A673 (cell line): Measurements from ENCODE around the gene CRP. TPM values are rescaled to one million over a fixed set of nuclear protein-coding genes. Genes with fewer than 3 reads are reported as not detected.

Experiments used
- Bru-seq: library from RNA; stranded (reverse); fragments of 400-500 nt; gene quantifications from one replicate; lab custom pipeline; 2021; lab: Mats Ljungman, UMichigan
- BruChase-seq, 2 experiments: library from RNA; stranded (reverse); fragments of 400-500 nt; gene quantifications; one replicate each; lab custom pipeline; 2021; lab: Mats Ljungman, UMichigan
- BruUV-seq: library from RNA; stranded (reverse); fragments of 400-500 nt; replicated peaks from 2 replicates; lab custom pipeline; 2021; lab: Mats Ljungman, UMichigan
- CTCF ChIA-PET: fragments of 300-600 bp; sonication (Branson Sonifier 250); formaldehyde crosslinking; loops from one replicate; lab custom pipeline; 2022; ENCODE audit warnings: antibody characterized with exemption; lab: Charles Lee
- POLR2A ChIA-PET: fragments of 300-600 bp; sonication (Branson Sonifier 250); formaldehyde crosslinking; loops from one replicate; lab custom pipeline; 2022; ENCODE audit warnings: antibody characterized with exemption; ENCODE audit not compliant: low non-redundant PET; lab: Charles Lee
- DNase-seq: peaks from one replicate; pipeline ENCODE4 v3.0.0-alpha.2; 2015; ENCODE audit warnings: low spot score
- H3K27ac ChIP-seq: fragments of 200-600 bp; sonication (generic); 2 replicates; pipeline ENCODE4 v1.5.1; 2016; ENCODE audit warnings: mixed run types, low read depth, mild to moderate bottlenecking, mixed read lengths, antibody characterized with exemption, low read length; ENCODE audit not compliant: poor library complexity, severe bottlenecking
- H3K27me3 ChIP-seq: fragments of 200-600 bp; sonication (generic); replicated peaks from 2 replicates; pipeline ENCODE4 v1.6.1; 2017; ENCODE audit warnings: mixed run types, low read depth, mild to moderate bottlenecking, mixed read lengths, antibody characterized with exemption, low read length; ENCODE audit not compliant: insufficient read depth, poor library complexity
- H3K36me3 ChIP-seq: fragments of 200-600 bp; sonication (generic); 2 replicates; pipeline ENCODE4 v1.6.1; 2016; ENCODE audit warnings: mixed run types, mild to moderate bottlenecking, mixed read lengths, antibody characterized with exemption, low read length; ENCODE audit not compliant: insufficient read depth, poor library complexity, severe bottlenecking
- H3K4me1 ChIP-seq: fragments of 200-600 bp; sonication (generic); 2 replicates; pipeline ENCODE4 v1.6.1; 2017; ENCODE audit warnings: mixed run types, mild to moderate bottlenecking, mixed read lengths, antibody characterized with exemption, low read length; ENCODE audit not compliant: insufficient read depth, poor library complexity, severe bottlenecking
- H3K4me3 ChIP-seq: fragments of 200-600 bp; sonication (generic); 2 replicates; pipeline ENCODE4 v1.5.1; 2016; ENCODE audit warnings: low read depth, mixed run types, mild to moderate bottlenecking, mixed read lengths, low read length; ENCODE audit not compliant: poor library complexity, severe bottlenecking
- H3K9me3 ChIP-seq: fragments of 200-600 bp; sonication (generic); 2 replicates; pipeline ENCODE4 v1.6.1; 2016; ENCODE audit warnings: mixed run types, low read depth, mild to moderate bottlenecking, mixed read lengths, antibody characterized with exemption, low read length; ENCODE audit not compliant: poor library complexity, severe bottlenecking
- EZH2 ChIP-seq: fragments of 200-600 bp; sonication (generic); IDR thresholded peaks from 2 replicates; pipeline ENCODE4 v1.6.1; 2017; ENCODE audit warnings: borderline replicate concordance, low read depth, mild to moderate bottlenecking, mixed read lengths, antibody characterized with exemption, low read length; ENCODE audit not compliant: poor library complexity, severe bottlenecking
- intact Hi-C: fragments of 100-400 bp; cut with micrococcal nuclease; formaldehyde crosslinking; loops from one replicate; pipeline ENCODE4 v1.10.0; 2022; ENCODE audit not compliant: unreplicated experiment
- long read RNA-seq: library from polyadenylated mRNA; stranded (forward); transcript quantifications from one replicate; pipeline ENCODE4 v2.0.0, GENCODE V29; 2022
- total RNA-seq: library from RNA; stranded (reverse); gene quantifications from 2 replicates; pipeline ENCODE4 v1.2.3, GENCODE V29; 2021
- TF ChIP-seq, protein P1 (sequence below): fragments of 300-800, 200-600 bp; sonication (generic); conservative IDR thresholded peaks from 2 replicates; pipeline ENCODE4 v1.5.1; 2017; ENCODE audit warnings: low read depth, mild to moderate bottlenecking, antibody characterized with exemption, low read length, moderate library complexity, mixed read lengths

The CRP gene, protein sequence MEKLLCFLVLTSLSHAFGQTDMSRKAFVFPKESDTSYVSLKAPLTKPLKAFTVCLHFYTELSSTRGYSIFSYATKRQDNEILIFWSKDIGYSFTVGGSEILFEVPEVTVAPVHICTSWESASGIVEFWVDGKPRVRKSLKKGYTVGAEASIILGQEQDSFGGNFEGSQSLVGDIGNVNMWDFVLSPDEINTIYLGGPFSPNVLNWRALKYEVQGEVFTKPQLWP
- total RNA-seq (not detected in 2 replicates), Bru-seq, nascent RNA (not detected), BruChase-seq, experiment 1, labeled RNA remaining after a 2-hour chase (not detected), BruChase-seq, experiment 2, labeled RNA remaining after a 6-hour chase (not detected)
- long read RNA-seq: 0 reads

DNA sequence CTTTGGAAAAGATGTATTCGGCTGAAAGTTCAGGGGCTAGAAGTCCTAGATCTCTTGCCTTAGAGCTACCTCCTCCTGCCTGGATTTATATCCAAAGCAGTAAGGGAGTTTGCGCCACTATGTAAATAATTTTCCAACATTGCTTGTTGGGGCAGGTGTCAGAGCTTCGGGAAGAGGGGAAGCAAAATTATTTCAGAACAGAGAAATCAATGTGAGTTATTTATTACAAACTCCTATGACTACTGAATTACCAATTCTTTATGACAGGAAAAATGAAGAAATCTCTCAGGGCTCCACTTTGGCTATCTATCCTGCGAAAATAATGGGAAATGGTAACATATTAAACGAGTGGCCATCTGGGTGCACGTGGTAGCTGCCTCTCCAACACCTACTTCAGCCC is at the start of gene CRP:
Gene CRP, minus strand, starts transcription at position 61 of the 400 bp plus-strand sequence. CDS start 104 bp downstream, outside the sequence.
- H3K36me3 ChIP-seq: no peaks in the 10 kb centered on the region
- no peaks in the 10 kb centered on the region for H3K9me3 ChIP-seq
- ChIA-PET CTCF (no interaction called here), POLR2A (no interaction called here)
- H3K27me3 ChIP-seq: no peaks in the 10 kb centered on the region
- TF ChIP-seq, protein P1, sequence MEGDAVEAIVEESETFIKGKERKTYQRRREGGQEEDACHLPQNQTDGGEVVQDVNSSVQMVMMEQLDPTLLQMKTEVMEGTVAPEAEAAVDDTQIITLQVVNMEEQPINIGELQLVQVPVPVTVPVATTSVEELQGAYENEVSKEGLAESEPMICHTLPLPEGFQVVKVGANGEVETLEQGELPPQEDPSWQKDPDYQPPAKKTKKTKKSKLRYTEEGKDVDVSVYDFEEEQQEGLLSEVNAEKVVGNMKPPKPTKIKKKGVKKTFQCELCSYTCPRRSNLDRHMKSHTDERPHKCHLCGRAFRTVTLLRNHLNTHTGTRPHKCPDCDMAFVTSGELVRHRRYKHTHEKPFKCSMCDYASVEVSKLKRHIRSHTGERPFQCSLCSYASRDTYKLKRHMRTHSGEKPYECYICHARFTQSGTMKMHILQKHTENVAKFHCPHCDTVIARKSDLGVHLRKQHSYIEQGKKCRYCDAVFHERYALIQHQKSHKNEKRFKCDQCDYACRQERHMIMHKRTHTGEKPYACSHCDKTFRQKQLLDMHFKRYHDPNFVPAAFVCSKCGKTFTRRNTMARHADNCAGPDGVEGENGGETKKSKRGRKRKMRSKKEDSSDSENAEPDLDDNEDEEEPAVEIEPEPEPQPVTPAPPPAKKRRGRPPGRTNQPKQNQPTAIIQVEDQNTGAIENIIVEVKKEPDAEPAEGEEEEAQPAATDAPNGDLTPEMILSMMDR: no peak
- TF ChIP-seq EZH2: no peak
- H3K27ac ChIP-seq: no peak within 1 kb of the TSS
- no peak for DNase-seq
- H3K4me3 ChIP-seq: no peak within 1 kb of the TSS
- intact Hi-C loops: no loop called here
- no TSS peak for BruUV-seq
- H3K4me1 ChIP-seq: no peaks in the 10 kb centered on the region

DNA sequence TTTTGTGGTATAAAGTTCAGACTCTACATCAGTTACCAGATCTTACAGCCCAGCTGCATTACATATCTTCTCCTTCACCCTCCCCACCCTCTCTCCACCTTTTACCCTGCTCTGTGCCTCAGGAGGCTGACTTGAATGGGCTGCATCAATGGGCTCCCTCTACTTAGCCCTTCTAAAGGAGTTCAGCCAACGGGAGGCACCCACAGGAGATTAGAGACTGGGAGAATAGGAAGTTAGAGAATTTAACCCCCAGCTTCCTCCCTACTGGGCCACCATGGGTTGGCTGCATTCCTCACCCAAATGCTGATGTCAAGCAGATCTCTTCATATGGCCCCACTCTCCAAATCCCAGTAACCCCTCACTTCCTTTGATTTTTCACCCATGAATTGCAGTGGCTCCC is 49.3 kb upstream of the CRP start:
- ChIA-PET POLR2A (no interaction called here), CTCF (no interaction called here)
- Histone ChIP-seq H3K4me1 (no peaks in the 10 kb centered on the region), H3K27me3 (peaks cover 19% of the 10 kb centered on the region), H3K4me3 (no peak overlapping the region), H3K36me3 (no peaks in the 10 kb centered on the region), H3K9me3 (no peaks in the 10 kb centered on the region), H3K27ac (no peak overlapping the region)
- TF ChIP-seq EZH2: no peak
- TF ChIP-seq, protein P1: no peak
- no peak for DNase-seq
- BruUV-seq: no TSS peak
- intact Hi-C loops: no loop called here

DNA sequence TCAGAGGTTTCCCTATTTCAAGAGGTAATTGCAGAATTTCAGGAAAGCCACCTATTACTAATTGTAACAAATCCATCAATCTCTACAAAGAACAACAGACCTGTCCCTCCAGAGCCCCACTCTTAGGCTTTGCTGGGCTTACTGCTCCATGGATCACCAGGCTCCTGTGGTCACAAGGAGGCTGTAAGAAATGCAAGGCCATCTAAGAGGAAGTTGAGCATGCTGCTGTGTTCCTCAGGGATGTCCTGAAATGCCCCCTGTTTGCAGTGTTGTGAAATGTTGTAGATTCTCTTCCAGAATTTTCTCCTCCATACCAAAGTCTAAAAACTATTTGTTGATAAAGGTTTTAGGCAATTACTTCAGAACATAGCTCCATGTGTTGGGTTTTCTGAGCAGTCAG is 42.0 kb upstream of the CRP start:
- no peaks in the 10 kb centered on the region for H3K36me3 ChIP-seq
- no peak for DNase-seq
- peaks cover 28% of the 10 kb centered on the region for H3K27me3 ChIP-seq
- ChIA-PET CTCF (no interaction called here), POLR2A (no interaction called here)
- H3K9me3 ChIP-seq: no peaks in the 10 kb centered on the region
- H3K4me1 ChIP-seq: no peaks in the 10 kb centered on the region
- TF ChIP-seq, protein P1: no peak
- TF ChIP-seq EZH2: no peak
- BruUV-seq: no TSS peak
- no peak overlapping the region for H3K4me3 ChIP-seq
- intact Hi-C loops: no loop called here
- no peak overlapping the region for H3K27ac ChIP-seq
